Hematopoietic multipotent progenitor cell treated with erythropoietin and hydrocortisone succinate and interleukin-3 and kit ligand, for 8 days (in vitro differentiated cells): ENCODE results near the gene HAPLN2.
"Not testable (repeated sequence)": the region's sequence is repeated elsewhere in the genome, so short reads cannot be mapped to it uniquely, and the experiment has no call there.

Source experiments
- DNase-seq: peaks from one replicate; pipeline ENCODE4 v3.0.0-alpha.2; 2015

Gene HAPLN2

DNA sequence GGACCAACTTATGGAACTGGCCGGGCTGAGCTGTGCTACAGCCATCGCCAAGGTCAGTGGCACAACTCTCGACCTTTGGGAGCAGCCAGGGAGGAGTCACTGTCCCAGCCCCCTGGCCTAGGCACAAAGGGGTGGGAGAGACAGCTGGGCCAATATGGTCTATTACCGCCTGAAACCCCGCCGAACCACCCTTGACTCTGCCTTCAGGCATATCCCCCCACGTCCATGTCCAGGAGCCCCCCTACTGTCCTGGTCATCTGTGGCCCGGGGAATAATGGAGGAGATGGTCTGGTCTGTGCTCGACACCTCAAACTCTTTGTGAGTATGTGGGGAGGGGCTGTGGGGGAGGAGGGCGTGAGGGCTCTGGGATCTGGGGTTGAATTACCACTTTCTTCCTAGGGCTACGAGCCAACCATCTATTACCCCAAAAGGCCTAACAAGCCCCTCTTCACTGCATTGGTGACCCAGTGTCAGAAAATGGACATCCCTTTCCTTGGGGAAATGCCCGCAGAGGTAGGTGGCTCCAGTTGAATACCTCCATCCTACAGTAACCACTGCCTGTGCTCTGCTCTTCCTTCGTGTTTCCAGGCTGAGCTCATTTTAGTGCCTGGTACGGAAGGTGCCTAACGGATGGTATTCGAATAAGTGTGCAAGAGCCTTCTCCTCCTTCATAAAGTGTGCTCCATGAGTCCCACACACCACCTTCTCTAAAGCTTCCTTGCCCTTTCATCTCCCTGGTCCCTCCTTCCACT is 26.9 kb upstream of the HAPLN2 start:
- no peak for DNase-seq

DNA sequence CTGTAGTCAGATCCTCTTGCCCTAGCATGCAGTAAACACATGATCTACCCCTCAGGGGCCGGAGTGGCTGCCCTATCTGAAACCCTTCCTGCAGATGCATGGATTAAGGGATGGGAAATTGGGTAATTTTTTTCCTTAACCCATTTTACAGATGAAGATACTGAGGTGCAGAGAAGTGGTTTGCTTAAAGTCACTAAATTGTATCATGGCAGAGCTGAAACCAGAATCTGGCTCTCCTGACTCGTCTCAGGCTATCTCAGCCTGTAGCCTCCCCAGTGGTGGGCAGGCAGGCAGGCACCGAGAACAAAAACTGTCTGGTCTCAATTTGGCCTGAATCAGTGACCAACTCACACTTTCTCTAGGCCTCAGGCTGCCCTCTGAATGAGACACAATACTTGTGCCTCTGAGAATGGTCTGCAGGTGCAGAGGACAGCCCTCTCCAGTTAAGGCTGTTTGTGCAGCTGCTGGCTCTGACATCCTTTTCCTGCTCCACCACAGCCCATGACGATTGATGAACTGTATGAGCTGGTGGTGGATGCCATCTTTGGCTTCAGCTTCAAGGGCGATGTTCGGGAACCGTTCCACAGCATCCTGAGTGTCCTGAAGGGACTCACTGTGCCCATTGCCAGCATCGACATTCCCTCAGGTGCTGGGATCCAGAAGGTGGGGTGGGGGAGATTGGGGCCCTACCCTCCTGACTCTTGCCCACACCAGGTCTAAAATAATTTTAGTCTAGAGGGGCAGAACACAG is 26.1 kb upstream of the HAPLN2 start:
- no peak for DNase-seq

DNA sequence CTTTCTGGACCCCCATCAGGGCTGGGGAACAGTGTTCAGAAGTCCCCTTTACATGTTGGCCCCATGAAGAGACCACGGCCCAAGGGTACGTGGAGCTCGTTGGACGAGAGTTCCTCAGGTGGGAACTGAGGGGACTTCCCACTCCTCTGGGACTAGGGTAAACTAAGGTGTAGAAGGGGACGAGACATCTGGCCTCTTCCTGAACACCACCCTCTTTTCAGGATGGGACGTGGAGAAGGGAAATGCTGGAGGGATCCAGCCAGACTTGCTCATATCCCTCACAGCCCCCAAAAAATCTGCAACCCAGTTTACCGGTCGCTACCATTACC is 25.6 kb upstream of the HAPLN2 start:
- no peak for DNase-seq

DNA sequence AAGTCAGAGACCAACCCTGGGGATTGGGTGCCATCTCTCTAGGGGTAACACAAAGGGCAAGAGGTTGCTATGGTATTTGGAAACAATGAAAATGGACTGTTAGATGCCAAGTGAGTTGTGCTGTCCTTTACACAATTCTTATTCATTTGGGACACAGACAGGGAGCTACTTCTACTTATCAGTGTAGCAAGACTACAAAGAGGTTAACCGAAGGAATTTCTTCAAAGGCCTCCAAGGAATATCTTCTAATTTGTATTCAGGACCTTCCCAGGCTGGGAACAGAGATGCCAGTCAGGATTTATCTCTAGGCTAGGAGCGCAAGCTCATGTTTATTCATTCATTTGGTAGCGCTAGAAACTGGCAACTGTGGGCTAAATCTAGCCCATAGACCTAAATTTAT is 25.0 kb upstream of the HAPLN2 start:
- no peak for DNase-seq

DNA sequence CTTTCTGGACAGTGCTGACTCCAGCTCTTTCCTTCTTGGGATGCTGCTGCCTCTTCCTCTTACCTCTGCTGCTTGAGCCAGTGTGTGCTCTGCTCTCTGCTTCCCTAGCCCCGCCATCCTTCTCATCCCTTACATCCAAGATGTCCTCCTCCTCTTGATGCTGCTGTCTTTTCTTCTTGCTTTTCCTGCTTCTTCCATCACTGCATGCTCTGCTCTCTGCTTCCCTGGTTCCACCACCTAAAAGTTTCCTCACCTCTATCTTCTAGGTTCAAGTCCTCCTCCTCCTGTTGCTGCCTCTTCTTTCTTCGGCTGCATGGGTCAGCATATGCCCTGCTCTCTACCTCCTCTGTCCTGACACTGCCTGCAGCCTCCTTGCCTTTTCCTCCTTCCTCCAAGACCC is 24.2 kb upstream of the HAPLN2 start:
- DNase-seq = no peak

DNA sequence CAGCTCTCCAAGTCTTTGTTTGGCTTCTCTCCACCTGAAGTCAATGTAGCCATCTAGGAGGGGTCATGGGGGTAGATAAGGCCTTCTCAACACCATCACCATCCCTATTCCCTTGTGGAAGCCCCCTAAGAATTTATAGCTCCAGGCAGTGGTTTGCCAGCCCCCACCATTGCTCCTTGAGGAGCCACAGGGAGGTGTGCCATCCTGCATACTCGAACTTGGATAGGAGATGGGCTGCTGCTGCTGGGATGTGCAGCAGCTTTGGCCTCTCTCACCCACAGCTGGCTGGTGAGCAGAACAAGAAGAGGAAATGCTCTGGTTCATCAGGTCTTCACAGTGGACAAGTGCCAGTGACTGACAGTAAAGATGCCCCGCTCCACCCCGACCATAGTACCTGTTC is 22.8 kb upstream of the HAPLN2 start:
- DNase-seq = no peak

DNA sequence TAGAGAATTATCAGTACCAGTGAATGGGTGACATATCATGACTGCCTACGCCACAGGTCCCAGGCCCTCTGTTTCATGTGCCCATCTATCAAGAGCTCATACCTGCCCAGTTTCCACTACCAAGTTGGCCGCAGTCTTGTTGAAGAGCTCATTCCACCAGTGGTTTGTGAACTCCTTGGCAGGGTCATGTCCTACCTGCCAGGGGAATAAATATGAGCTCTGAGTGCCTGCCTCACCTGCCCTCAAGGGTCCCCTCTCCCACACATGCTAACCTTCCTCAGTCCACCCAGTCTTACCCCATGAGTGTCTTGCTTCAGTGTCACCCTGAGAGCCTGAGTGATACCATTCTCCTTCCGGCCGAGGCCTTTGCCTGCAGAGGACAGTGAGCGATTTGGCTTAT is 21.1 kb upstream of the HAPLN2 start:
- no peak for DNase-seq

DNA sequence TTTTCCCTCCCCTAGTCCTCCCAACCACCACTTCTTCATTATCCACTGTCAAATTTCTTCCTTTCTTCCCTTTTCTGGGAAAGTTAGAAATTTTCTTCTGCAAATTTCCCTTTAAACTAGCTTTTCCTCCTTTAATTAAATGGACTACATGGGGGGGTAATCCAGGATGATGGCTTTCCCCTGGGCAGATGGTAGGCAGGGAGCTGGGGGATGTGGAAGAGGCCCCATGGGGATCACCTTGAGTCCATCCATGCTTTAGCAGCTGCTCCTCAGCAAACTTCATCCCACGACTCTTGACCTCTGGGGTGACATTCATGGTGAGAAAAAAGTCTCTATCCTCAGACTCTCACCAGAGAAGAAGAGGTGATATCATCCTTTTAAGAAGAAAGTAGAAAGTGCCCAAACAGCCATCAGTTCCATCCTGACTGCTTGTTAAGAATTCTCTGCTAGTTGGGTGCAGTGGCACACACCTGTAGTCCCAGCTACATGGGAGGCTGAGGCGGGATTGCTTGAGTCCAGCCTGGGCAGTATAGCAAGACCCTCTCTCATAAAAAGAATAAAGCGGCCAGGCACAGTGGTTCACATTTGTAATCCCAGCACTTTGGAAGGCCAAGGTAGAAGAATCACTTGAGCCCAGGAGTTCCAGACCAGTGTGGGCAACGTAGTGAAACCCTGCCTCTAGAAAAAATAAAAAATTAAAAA is 20.3 kb upstream of the HAPLN2 start:
- no peak for DNase-seq

DNA sequence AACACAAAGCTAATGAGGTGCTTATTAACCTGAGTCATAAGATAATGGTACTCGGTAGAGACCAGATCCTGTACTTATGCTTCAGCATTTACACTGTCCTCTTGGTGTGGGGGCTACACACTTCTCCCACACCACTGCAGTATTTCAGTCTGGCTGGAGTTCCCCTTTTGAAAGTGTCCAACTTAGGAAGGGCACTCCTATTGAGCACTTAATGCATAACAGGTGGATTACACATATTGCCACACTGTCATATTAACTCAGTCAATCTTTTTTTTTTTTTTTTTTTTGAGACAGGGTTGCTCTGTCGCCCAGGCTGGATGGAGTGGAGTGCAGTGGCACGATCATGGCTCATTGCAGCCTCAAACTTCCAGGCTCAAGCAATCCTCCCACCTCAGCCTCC is 19.4 kb upstream of the HAPLN2 start:
- peak; percentile 72 for DNase-seq

DNA sequence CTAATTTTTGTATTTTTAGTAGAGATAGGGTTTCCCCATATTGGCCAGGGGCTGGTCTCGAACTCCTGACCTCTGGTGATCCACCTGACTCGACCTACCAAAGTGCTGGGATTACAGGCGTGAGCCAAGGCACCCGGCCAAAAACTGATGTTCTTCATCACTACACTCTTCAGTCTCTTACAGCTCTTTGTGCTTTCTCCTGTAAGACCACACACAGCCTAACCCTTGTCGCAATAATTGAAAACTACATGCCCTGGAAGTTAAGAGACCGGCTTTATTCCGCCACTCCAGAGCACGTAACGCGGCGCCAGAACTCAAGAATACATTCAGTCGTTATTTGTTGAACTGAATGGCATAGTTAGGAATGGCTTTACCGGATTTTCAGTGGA is 18.5 kb upstream of the HAPLN2 start:
- DNase-seq = no peak

DNA sequence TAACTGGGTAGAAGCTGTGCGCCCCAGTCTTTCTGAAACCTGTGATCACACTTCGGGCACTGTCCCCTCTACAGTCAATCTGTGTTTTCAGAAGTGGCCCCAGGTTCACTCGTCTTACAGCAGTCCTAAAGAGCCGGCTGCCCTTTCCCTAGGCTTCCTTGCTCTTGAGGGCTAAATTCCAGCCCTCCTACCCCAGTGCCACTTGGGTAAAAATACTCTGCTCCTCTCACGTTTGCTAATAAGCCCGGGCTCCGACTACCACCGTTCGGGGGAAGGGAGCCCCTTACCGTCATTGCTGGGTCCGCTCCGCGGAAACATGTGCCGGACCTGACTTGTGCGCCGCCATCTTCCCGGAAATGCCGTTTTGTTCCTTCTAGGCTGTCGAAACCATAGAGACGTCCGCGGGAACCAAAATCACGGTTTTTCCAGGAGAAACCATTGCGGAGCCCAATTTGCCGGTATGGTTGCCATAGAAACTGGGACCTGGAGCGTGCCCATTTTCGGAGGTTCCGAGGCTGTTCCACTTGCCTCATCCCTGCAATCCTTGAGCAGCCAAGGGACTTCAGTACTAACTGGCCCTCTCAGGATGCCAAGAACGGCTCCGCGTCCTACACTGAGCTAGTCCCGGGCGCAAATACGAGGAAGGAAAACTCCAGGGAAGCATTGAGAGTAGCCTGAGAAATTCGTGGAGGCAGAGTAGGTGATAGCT is 17.9 kb upstream of the HAPLN2 start, which contains the start of gene GPATCH4:
GPATCH4 (minus strand) TSS at position 358 of the 709 bp plus-strand sequence.
- peak; percentile 84 for DNase-seq

DNA sequence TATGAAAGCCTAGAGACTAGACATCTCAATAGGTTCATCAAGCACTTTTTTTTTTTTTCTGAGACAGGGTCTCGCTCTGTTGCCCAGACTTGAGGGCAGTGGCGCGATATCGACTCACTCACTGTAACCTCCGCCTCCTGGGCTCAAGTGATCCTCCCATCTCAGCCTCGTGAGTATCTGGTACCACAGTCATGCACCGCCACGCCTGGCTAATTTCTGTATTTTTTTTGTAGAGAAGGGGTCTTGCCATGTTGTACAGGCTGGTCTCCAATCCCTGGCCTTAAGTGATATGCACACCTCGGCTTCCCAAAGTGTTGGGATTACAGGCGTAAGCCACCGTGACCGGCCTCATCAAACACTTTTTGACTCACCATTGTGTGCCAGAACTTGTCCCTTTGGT is 17.3 kb upstream of the HAPLN2 start:
- DNase-seq = no peak

DNA sequence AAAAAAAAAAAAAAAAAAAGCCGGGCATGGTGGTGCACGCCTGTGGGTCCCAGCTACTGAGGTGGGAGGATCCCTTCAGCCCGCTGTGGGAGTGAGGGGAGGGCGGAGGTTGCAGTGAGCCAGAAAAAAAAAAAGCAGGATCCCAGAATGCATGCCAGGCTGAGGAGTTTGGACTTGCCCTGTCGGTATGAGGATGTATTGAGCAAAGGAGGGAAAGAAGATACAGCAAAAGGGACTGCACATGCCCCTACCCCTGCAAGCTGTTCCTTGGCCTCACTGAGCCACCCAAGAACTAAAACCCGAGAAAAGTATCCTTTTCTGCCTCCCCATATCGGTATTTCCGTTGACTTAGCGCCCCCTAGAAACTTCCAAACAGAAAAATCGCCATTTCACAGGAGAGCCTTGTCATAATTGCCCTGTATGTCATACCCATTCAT is 16.6 kb upstream of the HAPLN2 start:
- peak; percentile 60 for DNase-seq

DNA sequence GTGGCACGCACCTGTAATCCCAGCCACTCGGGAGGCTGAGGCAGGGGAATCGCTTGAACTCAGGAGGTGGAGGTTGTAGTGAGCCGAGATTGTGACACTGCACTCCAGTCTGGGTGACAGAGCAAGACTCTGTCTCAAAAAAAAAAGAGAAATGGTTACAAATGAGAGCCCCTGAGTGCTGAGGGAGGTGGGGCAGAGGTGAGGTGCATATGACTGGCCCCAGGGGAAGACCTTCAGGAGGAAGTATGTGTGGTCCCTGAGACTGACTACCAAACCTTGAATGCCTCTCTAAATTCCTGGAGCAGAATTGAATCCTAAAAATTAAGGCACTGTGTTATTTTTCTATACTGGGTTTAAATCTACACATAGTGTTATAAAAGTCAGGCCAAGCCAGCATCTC is 11.9 kb upstream of the HAPLN2 start:
- not testable (repeated sequence) for DNase-seq

DNA sequence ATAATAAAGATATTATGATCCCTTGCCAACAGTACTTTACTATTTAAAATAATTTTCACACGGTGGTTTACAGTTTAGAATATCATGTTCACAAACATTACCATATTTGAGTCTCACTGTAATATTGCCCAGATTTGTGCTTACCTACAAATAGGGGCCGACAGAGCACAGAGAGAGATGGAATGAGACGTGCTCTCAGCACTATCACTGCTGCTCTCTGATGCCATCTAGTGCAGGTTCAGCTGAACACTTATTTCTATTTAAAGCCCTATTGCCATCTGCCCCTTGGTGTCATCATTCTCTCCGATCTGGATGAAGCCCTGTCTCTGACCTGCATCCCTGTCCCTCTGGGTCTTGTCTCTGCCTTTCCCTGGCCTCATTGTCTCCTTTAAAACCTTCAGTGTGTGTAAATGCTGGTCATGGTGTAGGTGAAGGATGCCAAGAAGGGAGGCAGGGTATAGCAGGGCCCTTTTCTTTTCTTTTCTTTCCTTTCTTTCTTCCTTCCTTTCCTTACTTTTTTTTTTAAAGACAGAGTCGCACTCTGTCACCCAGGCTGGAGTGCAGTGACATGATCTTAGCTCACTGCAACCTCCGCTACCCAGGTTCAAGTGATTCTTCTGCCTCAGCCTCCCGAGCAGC is 11.1 kb upstream of the HAPLN2 start:
- peak; percentile 79 for DNase-seq

DNA sequence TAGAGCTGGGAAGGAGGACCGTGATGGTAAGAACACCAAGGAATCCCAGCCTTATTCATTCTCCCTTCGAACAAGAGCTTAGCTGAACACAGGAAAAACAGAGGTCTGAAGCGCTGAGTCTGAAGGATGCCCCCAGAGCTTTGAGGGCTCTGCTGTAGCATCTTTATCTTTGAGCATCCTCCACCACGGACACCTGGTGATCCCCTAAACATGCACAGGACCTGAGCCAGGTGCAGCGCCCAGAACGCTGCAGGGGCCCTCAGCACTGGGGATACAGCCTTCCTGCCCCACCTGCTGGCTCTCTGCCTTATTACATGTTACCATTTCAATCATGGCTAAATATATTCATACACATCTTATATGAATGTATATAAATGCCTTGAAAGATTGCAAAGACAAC is 10.2 kb upstream of the HAPLN2 start:
- DNase-seq = peak; percentile 53

DNA sequence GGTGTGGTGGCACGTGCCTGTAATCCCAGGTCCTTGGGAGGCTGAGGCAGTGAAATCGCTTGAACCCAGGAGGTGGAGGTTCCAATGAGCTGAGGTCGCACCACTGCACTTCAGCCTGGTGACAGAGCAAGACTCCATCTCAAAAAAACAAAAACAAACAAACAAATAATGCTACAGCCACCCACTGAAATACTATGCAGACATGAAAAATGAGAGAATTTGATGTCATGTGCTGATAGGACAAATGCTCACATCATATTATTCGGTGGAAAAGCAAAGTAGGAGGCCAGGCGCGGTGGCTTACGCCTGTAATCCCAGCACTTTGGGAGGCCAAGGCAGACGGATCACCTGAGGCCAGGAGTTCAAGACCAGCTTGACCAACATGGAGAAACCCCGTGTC is 9.1 kb upstream of the HAPLN2 start:
- not testable (repeated sequence) for DNase-seq

DNA sequence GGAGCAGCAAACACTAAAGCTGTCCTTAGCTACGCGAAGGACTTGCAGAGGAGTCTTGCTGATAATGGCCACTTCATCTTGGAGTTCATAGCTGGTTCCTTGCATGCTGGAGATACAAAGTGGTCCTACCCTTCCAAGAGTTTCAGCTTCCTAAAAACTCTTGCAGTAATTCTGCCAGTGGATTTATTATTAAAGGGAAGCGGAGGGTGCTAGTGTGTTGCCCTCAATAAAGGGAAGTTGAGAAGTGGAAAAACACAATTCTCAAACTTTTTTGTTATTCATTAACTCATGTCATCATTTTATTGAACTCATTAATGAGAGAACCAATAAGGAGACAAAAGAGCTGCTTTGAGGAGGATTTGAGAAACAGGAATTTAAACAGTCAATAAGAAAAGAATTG is 6.5 kb upstream of the HAPLN2 start:
- DNase-seq = no peak

DNA sequence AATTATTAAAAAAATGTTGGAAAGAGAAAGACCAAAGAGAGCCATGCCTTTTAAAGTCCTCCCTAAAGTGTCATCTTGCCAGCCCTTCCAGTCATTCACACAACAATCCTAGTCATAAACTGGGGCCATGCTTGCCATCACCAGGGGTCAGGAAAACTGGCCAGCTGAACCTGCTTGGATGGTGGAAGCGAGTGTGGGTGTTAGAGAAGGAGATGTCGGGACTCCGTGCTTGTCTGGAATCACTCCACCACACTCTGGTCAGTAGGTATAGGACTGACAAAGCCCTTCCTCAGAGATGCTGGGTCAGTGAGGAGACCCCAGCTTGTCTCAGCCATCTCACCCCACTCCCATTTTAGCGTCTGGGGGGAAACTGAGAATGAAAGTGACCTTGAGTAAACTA is 3.3 kb upstream of the HAPLN2 start:
- no peak for DNase-seq

DNA sequence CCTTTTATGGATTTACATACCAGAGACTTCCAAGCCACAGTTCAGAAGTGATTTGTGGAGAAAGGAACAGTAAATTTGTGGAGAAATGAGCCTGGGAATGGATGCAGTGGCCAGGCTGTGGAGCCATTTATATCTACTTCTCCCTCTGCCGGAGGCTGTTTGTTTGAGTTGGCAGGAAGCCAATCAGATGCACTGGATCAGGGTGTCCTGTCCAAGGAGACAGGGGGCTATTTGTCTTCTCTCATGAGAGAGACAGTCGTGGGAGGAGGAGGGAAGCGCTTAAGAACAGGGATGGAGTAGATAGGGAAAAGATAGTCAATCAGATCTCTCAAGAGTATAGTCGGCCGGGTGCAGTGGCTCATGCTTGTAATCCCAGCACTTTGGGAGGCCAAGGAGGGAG is 2.8 kb upstream of the HAPLN2 start:
- peak; percentile 60 for DNase-seq

DNA sequence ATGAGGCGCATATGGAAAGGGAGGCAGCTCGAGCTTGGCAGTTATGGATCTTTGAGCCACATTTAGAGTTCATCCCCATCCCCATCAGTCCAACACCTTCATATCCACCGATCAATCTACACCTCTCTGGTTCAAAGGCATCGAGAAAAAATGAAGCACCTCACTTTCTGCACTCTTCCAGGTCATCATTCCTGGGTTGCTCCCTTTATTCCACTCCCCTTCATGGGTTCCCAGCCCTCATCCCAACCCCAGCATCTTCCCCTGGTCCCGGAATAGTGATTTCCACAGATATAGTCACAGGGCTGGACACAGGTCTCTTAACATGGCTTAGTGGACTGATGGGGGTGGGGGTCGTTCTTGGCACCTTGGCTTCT is 354 bp downstream of the HAPLN2 start:
- DNase-seq = no peak

DNA sequence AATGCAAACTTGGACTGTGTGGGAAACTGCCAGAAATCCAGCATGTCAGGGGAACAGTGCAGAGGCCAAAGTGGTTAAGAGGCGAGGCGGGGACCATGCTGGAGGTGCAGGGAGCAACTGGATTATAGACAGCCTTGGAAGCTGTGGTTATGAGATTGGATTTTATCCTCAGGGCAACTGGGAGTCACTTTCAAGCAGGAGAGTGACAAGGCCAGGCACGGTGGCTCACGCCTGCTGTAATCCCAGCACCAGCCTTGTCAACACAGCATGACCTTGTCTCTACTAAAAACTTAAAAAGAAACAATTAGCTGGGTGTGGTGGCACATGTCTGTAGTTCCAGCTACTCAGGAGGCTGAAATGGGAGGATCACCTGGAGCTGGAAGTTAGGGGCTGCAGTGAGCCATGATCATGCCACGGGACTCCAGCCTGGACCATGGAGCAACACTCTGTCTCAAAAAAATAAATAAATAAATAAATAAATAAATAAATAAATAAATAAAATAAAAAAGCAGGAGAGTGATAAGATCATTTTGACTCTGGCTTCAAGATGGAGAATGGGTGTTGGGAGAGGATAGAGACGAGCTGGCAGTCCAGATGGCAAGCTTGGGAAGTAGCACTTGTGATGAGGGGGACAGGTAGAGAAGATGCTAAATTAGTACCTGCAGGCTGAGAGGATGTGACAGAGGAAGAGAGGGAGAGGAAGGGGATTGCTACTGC is 3.5 kb downstream of the HAPLN2 start:
- DNase-seq = no peak
